ENCODE measurements around the gene ACSS1.

DNA sequence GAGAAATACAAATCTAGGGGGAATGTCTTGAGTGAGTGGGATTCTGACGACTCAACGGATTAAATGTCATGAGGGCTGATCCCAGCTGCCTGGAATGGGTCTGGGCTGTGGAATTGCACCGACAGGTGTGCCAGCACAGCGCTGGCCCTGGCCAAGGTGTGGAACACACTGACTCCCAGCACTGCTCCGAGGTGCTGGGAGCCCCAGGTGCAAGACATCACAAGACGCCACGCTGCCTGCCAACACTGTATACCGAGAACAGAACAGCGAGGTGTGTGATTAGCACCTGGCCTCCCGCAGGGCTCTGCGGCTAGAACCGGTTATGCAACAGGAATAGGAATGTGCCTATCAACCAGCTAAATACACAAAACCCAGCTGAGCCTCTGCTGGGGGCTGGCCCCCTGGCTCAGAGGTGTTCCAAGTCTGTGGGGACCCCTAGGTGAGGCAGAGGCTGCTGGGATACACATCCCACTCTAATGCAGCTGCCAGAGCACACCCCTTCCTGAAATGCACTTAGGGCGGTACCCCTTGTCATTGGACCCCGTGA lies 40.6 kb downstream of the ACSS1 start:
- no peak for TF ChIP-seq ZNF70 (CRISPR knock-in tag; IDR thresholded peaks at IDR 0.05)
- no peak for TF ChIP-seq ARNTL (CRISPR knock-in tag; IDR thresholded peaks at IDR 0.05; ENCODE audit: borderline replicate concordance, low read depth)
- no peak for TF ChIP-seq ZNF565 (CRISPR knock-in tag; conservative IDR thresholded peaks at IDR 0.05; ENCODE audit: low read depth)
- no peak for TF ChIP-seq PPARA (CRISPR knock-in tag; IDR thresholded peaks at IDR 0.05; ENCODE audit: borderline replicate concordance)
- TF ChIP-seq TOX (CRISPR knock-in tag; IDR thresholded peaks at IDR 0.05; ENCODE audit: borderline replicate concordance): no peak
- TF ChIP-seq, protein P1, sequence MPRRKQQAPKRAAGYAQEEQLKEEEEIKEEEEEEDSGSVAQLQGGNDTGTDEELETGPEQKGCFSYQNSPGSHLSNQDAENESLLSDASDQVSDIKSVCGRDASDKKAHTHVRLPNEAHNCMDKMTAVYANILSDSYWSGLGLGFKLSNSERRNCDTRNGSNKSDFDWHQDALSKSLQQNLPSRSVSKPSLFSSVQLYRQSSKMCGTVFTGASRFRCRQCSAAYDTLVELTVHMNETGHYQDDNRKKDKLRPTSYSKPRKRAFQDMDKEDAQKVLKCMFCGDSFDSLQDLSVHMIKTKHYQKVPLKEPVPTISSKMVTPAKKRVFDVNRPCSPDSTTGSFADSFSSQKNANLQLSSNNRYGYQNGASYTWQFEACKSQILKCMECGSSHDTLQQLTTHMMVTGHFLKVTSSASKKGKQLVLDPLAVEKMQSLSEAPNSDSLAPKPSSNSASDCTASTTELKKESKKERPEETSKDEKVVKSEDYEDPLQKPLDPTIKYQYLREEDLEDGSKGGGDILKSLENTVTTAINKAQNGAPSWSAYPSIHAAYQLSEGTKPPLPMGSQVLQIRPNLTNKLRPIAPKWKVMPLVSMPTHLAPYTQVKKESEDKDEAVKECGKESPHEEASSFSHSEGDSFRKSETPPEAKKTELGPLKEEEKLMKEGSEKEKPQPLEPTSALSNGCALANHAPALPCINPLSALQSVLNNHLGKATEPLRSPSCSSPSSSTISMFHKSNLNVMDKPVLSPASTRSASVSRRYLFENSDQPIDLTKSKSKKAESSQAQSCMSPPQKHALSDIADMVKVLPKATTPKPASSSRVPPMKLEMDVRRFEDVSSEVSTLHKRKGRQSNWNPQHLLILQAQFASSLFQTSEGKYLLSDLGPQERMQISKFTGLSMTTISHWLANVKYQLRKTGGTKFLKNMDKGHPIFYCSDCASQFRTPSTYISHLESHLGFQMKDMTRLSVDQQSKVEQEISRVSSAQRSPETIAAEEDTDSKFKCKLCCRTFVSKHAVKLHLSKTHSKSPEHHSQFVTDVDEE (CRISPR knock-in tag; IDR thresholded peaks at IDR 0.05): no peak
- TF ChIP-seq OSR1 (CRISPR knock-in tag; IDR thresholded peaks at IDR 0.05): no peak
- no peak for TF ChIP-seq ZFP3 (CRISPR knock-in tag; IDR thresholded peaks at IDR 0.05)
- TF ChIP-seq, protein P2, sequence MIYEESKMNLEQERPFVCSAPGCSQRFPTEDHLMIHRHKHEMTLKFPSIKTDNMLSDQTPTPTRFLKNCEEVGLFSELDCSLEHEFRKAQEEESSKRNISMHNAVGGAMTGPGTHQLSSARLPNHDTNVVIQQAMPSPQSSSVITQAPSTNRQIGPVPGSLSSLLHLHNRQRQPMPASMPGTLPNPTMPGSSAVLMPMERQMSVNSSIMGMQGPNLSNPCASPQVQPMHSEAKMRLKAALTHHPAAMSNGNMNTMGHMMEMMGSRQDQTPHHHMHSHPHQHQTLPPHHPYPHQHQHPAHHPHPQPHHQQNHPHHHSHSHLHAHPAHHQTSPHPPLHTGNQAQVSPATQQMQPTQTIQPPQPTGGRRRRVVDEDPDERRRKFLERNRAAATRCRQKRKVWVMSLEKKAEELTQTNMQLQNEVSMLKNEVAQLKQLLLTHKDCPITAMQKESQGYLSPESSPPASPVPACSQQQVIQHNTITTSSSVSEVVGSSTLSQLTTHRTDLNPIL (CRISPR knock-in tag; IDR thresholded peaks at IDR 0.05; ENCODE audit: low read depth): no peak
- TF ChIP-seq, protein P3, sequence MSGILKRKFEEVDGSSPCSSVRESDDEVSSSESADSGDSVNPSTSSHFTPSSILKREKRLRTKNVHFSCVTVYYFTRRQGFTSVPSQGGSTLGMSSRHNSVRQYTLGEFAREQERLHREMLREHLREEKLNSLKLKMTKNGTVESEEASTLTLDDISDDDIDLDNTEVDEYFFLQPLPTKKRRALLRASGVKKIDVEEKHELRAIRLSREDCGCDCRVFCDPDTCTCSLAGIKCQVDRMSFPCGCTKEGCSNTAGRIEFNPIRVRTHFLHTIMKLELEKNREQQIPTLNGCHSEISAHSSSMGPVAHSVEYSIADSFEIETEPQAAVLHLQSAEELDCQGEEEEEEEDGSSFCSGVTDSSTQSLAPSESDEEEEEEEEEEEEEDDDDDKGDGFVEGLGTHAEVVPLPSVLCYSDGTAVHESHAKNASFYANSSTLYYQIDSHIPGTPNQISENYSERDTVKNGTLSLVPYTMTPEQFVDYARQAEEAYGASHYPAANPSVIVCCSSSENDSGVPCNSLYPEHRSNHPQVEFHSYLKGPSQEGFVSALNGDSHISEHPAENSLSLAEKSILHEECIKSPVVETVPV (CRISPR knock-in tag; IDR thresholded peaks at IDR 0.05): no peak
- TF ChIP-seq, protein P4, sequence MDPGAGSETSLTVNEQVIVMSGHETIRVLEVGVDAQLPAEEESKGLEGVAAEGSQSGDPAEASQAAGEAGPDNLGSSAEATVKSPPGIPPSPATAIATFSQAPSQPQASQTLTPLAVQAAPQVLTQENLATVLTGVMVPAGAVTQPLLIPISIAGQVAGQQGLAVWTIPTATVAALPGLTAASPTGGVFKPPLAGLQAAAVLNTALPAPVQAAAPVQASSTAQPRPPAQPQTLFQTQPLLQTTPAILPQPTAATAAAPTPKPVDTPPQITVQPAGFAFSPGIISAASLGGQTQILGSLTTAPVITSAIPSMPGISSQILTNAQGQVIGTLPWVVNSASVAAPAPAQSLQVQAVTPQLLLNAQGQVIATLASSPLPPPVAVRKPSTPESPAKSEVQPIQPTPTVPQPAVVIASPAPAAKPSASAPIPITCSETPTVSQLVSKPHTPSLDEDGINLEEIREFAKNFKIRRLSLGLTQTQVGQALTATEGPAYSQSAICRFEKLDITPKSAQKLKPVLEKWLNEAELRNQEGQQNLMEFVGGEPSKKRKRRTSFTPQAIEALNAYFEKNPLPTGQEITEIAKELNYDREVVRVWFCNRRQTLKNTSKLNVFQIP (CRISPR knock-in tag; IDR thresholded peaks at IDR 0.05; ENCODE audit: borderline replicate concordance, low read depth): no peak
- TF ChIP-seq, protein P5, sequence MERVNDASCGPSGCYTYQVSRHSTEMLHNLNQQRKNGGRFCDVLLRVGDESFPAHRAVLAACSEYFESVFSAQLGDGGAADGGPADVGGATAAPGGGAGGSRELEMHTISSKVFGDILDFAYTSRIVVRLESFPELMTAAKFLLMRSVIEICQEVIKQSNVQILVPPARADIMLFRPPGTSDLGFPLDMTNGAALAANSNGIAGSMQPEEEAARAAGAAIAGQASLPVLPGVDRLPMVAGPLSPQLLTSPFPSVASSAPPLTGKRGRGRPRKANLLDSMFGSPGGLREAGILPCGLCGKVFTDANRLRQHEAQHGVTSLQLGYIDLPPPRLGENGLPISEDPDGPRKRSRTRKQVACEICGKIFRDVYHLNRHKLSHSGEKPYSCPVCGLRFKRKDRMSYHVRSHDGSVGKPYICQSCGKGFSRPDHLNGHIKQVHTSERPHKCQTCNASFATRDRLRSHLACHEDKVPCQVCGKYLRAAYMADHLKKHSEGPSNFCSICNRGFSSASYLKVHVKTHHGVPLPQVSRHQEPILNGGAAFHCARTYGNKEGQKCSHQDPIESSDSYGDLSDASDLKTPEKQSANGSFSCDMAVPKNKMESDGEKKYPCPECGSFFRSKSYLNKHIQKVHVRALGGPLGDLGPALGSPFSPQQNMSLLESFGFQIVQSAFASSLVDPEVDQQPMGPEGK (CRISPR knock-in tag; IDR thresholded peaks at IDR 0.05; ENCODE audit: borderline replicate concordance): no peak

Data from SK-N-SH treated with all-trans-retinoic acid at 6 μM for 48 hours (cell line).